Stimulated activated CD4-positive, alpha-beta T cell treated with anti-CD3 and anti-CD28 coated beads, TNF-alpha, amount 100 ng/mL, for 48 hours (primary cell): Measurements from ENCODE around the gene ZNF593OS.
A peak's percentile ranks its signal among the peaks of the same experiment; 100 is the strongest.

Source experiments
- DNase-seq, 3 donors: peaks; one replicate each; pipeline ENCODE4 v3.0.0-alpha.2; 2020; ENCODE audit warnings: low read depth in 3 of 3

Gene ZNF593OS

GRCh38 chr1:26159743-26160039 lies 11.9 kb downstream of the ZNF593OS start:
- no peak for DNase-seq

DNA sequence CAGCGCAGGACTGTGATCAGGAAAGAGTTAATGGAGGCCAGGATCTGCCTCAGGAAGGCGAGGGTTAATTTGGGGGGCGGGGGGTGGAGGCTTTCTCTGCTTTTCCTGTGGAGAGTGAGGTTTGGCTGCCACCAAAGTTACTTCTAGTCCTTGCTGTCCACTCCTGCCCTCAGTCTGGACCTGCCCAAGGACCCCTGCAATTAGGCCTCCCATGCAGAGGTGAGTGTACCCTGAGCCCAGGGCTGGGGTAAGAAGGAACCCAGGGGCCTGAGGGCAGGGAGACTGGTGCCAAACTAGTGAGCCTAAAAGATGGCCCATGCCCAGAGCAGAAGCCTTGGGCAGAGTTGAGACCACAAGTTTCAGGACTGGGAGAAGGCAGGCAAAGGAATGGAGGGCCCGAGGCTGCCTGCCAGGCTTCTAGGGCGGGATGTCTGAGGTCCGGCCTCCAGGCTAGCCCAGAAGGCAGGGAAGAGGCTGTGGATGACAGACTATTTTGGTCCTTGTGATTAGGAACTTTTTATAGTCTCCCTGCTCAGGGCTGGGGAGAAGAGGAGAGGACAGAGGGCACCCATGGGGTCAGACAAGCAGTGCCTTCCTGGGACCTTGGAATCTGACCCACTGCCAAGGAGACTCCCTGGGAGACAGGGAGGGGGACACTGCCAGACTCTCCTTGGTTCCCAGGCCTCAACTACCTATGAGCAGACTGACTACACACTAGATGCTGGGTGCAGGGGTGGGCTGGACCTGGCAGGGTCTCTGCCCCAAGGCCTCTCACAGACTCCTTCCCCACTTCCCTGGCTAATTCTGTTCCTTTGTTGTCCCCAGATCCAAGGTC lies 12.5 kb downstream of the ZNF593OS start, which contains the start of gene FAM110D:
Gene FAM110D (plus strand): TSS at position 172 of the 835 bp plus-strand sequence. CDS start 2,213 bp downstream, outside the sequence.
- DNase-seq = no peak

- DNase-seq = no peak
Measured at GRCh38 chr1:26158271-26158907, 13.2 kb downstream of the ZNF593OS start.

DNA sequence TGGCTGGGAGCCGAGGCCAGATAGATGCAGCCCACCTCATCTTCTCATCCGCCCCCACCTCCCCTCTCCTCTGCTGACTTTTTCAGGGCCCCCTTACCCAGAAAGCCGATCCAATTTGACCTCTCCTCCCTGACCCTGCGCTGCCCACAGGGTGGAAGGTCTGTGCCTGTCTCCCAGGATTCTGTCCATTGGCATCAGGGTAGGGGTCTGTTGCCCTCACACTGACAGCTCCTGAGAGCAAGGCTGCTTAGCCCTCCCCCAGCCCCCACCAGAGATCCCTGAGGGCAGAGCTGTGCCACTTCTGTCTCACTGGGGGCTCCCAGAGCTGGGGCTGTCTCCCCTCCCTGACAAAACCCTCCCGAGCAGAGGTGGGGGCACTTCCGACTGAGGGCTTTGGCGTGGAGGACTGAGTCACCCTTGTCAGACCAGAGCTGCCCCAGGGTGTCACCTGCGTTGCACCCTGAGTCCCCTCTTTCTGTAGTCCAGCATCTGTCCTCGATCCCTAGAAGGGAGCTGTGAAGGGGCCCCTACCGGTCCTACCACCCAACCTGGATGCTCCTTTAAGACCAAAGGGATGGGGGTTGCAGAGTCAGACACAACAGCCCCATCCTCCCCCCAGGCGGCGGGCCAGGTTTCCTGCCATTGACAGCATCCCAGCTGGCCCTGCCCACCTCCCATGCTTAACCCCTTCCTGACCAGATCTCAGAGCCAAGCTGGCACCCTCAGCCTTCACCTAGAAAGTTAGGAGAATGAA lies 15.2 kb downstream of the ZNF593OS start:
- no peak for DNase-seq

- no peak for DNase-seq
Measured at GRCh38 chr1:26155370-26156284, 16.0 kb downstream of the ZNF593OS start.

- no peak for DNase-seq
Measured at GRCh38 chr1:26154750-26155149, 16.9 kb downstream of the ZNF593OS start.

GRCh38 chr1:26153966-26154532 lies 17.6 kb downstream of the ZNF593OS start:
- no peak for DNase-seq

- DNase-seq = no peak
Measured at GRCh38 chr1:26148887-26149286, 22.7 kb downstream of the ZNF593OS start.

- DNase-seq = no peak
Measured at GRCh38 chr1:26145960-26146294, 25.7 kb downstream of the ZNF593OS start.

- DNase-seq = peak; percentile 32 to 73 (median 52)
Measured at GRCh38 chr1:26145041-26145959, 26.3 kb downstream of the ZNF593OS start.

DNA sequence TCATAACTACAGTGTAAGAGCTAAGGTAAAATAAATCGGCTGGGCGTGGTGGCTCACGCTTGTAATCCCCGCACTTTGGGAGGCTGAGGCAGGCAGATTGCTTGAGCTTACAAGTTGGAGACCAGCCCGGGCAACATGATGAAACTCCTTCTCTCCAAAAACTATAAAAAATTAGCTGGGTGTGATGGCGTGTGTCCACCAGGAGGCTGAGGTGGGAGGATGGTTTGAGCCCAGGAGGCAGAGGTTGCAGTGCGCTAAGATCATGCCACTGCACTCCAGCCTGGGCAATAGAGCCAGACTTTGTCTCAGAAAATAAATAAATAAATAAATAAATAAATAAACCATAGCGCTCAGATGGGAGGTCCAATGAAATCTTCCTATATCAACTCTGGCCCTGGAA lies 29.5 kb downstream of the ZNF593OS start:
- DNase-seq = no peak

DNA sequence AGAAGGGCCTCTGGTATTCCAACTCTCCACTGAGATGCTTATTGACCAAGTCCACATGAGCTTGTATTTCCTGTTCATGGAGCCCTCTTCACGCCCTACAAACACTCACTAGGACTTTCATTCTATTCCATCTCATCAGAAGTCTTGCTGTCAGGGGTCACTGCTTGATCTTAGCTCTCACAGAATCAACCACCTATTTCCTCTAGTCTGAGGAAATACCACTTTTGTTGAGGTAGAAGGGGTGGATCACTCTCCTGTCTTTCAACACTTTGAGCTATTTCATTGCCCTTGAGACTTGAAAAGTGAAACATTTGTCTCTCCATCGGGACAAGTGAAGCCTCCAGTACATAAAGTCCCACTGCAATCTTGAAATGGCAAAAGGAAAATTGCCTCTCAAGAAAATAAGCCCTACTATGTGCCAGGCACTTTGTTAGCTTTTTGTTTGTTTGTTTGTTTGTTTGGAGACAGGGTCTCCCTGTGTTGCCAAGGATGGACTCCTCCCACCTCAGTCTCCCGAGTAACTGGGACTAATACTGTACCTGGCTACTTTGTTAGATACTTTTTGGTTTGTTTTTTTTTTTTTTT lies 32.6 kb downstream of the ZNF593OS start:
- DNase-seq = no peak

- DNase-seq = no peak
Measured at GRCh38 chr1:26134466-26134865, 37.2 kb downstream of the ZNF593OS start.

DNA sequence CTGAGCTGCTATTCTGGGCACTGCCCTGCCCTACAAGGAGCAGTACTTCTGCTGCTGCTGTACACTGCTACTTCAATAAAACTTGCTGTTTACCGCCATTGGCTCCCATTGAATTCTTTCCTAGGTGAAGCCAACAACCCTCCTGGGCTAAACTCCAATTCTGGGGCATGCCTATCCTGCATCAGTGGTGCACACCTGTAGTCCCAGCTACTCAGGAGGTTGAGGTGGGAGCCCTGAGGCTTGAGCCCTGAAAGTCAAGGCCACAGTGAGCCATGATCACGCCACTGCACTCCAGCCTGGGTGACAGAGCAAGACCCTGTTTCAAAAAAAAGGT lies 38.8 kb downstream of the ZNF593OS start:
- no peak for DNase-seq

DNA sequence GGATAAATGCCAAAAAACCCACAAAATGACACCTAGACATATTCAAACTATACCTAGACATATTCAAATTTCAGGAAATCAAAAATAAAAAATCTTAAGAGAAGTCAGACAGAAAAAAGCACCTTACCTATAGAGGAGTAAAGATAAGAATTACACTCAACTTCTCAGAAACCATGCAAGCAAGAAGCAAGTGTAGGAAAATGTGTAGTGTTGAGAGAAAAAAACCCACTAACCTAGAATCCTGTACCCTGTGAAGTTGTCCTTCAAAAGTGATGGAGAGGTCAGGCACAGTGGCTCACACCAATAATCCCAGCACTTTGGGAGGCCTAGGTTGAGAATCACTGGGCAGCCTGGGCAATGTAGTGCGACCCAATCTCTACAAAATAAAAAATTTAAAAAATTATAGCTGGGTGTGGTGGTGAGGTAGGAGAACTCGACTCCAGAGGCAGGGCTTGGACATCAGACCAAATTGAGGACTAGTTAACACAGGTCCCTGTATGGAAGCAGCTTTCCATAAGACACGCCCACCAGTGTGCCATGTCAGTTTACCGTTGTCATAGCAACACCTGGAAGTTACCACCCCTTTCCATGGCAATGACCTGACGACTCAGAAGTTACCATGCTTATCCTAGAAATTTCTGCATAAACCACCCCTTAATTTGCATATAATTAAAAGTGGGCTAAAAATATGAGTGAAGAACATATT lies 39.4 kb downstream of the ZNF593OS start:
- DNase-seq = no peak

GRCh38 chr1:26130695-26131094 lies 40.9 kb downstream of the ZNF593OS start:
- DNase-seq = no peak

- no peak for DNase-seq
Measured at GRCh38 chr1:26129778-26130177, 41.9 kb downstream of the ZNF593OS start.

- no peak for DNase-seq
Measured at GRCh38 chr1:26127235-26128163, 44.1 kb downstream of the ZNF593OS start.
